Erythroblast (primary cell): ENCODE data around the gene MARVELD3.

Source experiments
- GATA1 ChIP-seq: IDR thresholded peaks from 2 replicates; pipeline ENCODE4 v1.6.1; 2011; ENCODE audit warnings: low read depth, mild to moderate bottlenecking, control low read depth, low read length, moderate library complexity
- POLR2A ChIP-seq: IDR thresholded peaks from 2 replicates; pipeline ENCODE4 v1.6.1; 2011; ENCODE audit warnings: mild to moderate bottlenecking, low read length

DNA sequence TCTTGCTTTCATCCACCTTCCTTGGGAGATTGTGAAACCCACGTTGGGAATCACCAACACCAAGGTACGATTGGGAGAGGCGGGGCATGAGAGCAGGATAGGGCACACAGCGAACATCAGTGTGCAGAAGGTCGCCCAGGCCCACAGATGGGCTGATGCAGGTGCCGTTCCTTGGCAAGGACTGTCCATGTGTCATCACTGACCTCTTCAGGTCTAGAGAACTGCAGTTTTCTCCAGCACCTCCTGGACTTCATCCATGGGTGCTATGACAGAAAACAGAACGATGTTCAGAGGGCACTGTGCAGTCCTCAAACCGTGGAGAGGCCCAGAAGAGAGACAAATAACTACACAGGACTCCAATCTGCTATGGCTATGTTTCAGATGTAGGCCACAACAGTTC lies 25.2 kb upstream of the MARVELD3 start:
- TF ChIP-seq POLR2A (no peak), GATA1 (no peak)
